Endothelial cell of umbilical vein (primary cell): Measurements from ENCODE around the gene CCNF. TPM values are rescaled to one million over a fixed set of nuclear protein-coding genes. Genes with fewer than 3 reads are reported as not detected.

ENCODE experiments used
- BruUV-seq: library from RNA; stranded (reverse); fragments of 400-500 nt; replicated peaks from 2 replicates; lab custom pipeline; 2021; lab: Mats Ljungman, UMichigan
- CTCF ChIA-PET: fragments of 300-600, 350-600 bp; sonication (Branson Sonifier 250); formaldehyde crosslinking; loops from one replicate; lab custom pipeline; 2021; ENCODE audit warnings: antibody characterized with exemption, inconsistent platforms; lab: Charles Lee
- POLR2A ChIA-PET: fragments of 300-600, 350-600 bp; sonication (Branson Sonifier 250); formaldehyde crosslinking; loops from one replicate; lab custom pipeline; 2021; ENCODE audit warnings: antibody characterized with exemption, inconsistent platforms; lab: Charles Lee
- DNase-seq: peaks from one replicate; pipeline ENCODE4 v3.0.0-alpha.2; 2011; ENCODE audit warnings: low read depth, low spot score
- FAIRE-seq: peaks from 2 replicates; lab custom pipeline; 2011; peaks lifted over from hg19 to GRCh38; lab: Jason Lieb, UNC
- H2AFZ ChIP-seq: 2 replicates; pipeline ENCODE4 v1.6.0; 2012; ENCODE audit warnings: low read depth, low read length, control low read depth, inconsistent platforms
- H3K27ac ChIP-seq: 2 replicates; pipeline ENCODE4 v1.5.1; 2011; ENCODE audit warnings: low read depth, mild to moderate bottlenecking, control low read depth, low read length, moderate library complexity; ENCODE audit not compliant: insufficient read depth
- H3K27me3 ChIP-seq, 2 experiments: 2 replicates each; pipeline versions ENCODE4 v1.6.0 to v1.6.1; 2011; ENCODE audit warnings: low read length in 2 of 2, mixed read lengths in 1 of 2; ENCODE audit not compliant: control insufficient read depth in 2 of 2, insufficient read depth in 2 of 2
- H3K36me3 ChIP-seq, 2 experiments: 2 replicates in 1 of 2; 3 replicates in 1 of 2; pipeline ENCODE4 v1.5.1; 2011; ENCODE audit warnings: low read length in 2 of 2, mild to moderate bottlenecking in 1 of 2, moderate library complexity in 1 of 2; ENCODE audit not compliant: control insufficient read depth in 2 of 2, insufficient read depth in 2 of 2; ENCODE audit errors: extremely low read depth in 1 of 2
- H3K4me1 ChIP-seq: 3 replicates; pipeline ENCODE4 v1.5.1; 2011; ENCODE audit warnings: mild to moderate bottlenecking, low read length; ENCODE audit not compliant: control insufficient read depth, insufficient read depth; ENCODE audit errors: extremely low read depth
- H3K4me2 ChIP-seq: 2 replicates; pipeline ENCODE4 v1.6.1; 2011; ENCODE audit warnings: low read length, control low read depth, mixed read lengths; ENCODE audit not compliant: insufficient read depth
- H3K4me3 ChIP-seq, 3 experiments: fragments of 200-600 bp in 1 of 3; sonication (generic), shearing (Covaris generic) in 1 of 3; replicated peaks in 1 of 3; 2 replicates each; pipeline ENCODE4 v1.5.1; 2011 to 2016; ENCODE audit warnings: control low read depth in 3 of 3, low read length in 3 of 3, mild to moderate bottlenecking in 2 of 3, inconsistent platforms in 1 of 3, low read depth in 1 of 3, moderate library complexity in 1 of 3; ENCODE audit not compliant: insufficient read depth in 1 of 3
- H3K79me2 ChIP-seq: 2 replicates; pipeline ENCODE4 v1.6.0; 2012; ENCODE audit warnings: low read length, inconsistent platforms; ENCODE audit not compliant: control insufficient read depth, insufficient read depth
- H3K9ac ChIP-seq: replicated peaks from 2 replicates; pipeline ENCODE3; 2011; ENCODE audit warnings: low read length, control low read depth; ENCODE audit not compliant: insufficient read depth; ENCODE audit errors: extremely low read depth
- H3K9me1 ChIP-seq: replicated peaks from 3 replicates; pipeline ENCODE4 v1.6.0; 2011; ENCODE audit warnings: mild to moderate bottlenecking, low read length; ENCODE audit not compliant: control insufficient read depth, insufficient read depth; ENCODE audit errors: extremely low read depth
- H3K9me3 ChIP-seq: replicated peaks from 2 replicates; pipeline ENCODE4 v1.5.1; 2012; ENCODE audit warnings: low read length, inconsistent platforms; ENCODE audit not compliant: control insufficient read depth, insufficient read depth
- H4K20me1 ChIP-seq: replicated peaks from 2 replicates; pipeline ENCODE3; 2011; ENCODE audit warnings: mild to moderate bottlenecking, low read length; ENCODE audit not compliant: control insufficient read depth, insufficient read depth; ENCODE audit errors: extremely low read depth
- EZH2 ChIP-seq: IDR thresholded peaks from 2 replicates; pipeline ENCODE4 v1.6.1; 2012; ENCODE audit warnings: borderline replicate concordance, low read depth, mild to moderate bottlenecking, moderate library complexity, low read length, inconsistent platforms; ENCODE audit not compliant: severe bottlenecking
- FOS ChIP-seq: IDR thresholded peaks from 2 replicates; pipeline ENCODE4 v1.6.1; 2011; ENCODE audit warnings: mild to moderate bottlenecking, low read length, moderate library complexity, borderline replicate concordance; ENCODE audit not compliant: insufficient read depth
- GATA2 ChIP-seq: IDR thresholded peaks from 2 replicates; pipeline ENCODE4 v1.7.0; 2011; ENCODE audit warnings: low read depth, mild to moderate bottlenecking, moderate library complexity, mixed read lengths, low read length; ENCODE audit not compliant: insufficient read length, insufficient read depth
- JUN ChIP-seq: IDR thresholded peaks from 2 replicates; pipeline ENCODE4 v1.6.1; 2011; ENCODE audit warnings: borderline replicate concordance, low read depth; ENCODE audit not compliant: insufficient read length, insufficient read depth
- MYC ChIP-seq: IDR thresholded peaks from one replicate; pipeline ENCODE4 v1.6.1; 2011; ENCODE audit warnings: mild to moderate bottlenecking, low read depth, low read length
- POLR2A ChIP-seq: IDR thresholded peaks from 2 replicates; pipeline ENCODE4 v1.6.1; 2012; ENCODE audit warnings: low read depth, mild to moderate bottlenecking, control low read depth, low read length
- POLR2AphosphoS5 ChIP-seq: IDR thresholded peaks from 2 replicates; pipeline ENCODE4 v1.6.1; 2012; ENCODE audit warnings: low read depth, mild to moderate bottlenecking, control low read depth, low read length, moderate library complexity; ENCODE audit not compliant: insufficient read depth
- dilution Hi-C: fragments of 300-500 bp; cut with MboI; formaldehyde crosslinking; loops from one replicate; pipeline ENCODE4 v1.15.0; 2019; ENCODE audit warnings: low sequenced_read_pairs; ENCODE audit not compliant: extremely low pct_ligation_motif_present
- intact Hi-C: fragments of 100-400 bp; cut with micrococcal nuclease; formaldehyde crosslinking; loops from one replicate; pipeline ENCODE4 v1.10.0; 2022
- polyA plus RNA-seq, 4 experiments: library from polyadenylated mRNA; depleted of rRNA in 3 of 4; stranded (reverse) in 3 of 4; unstranded in 1 of 4; fragments of >200 nt; gene quantifications; 2 replicates each; pipeline versions ENCODE4 v1.2.1 to v1.2.3, GENCODE V29; 2011 to 2012; ENCODE audit warnings: missing spikeins in 1 of 4
- total RNA-seq: library from RNA; stranded (reverse); gene quantifications from 2 replicates; pipeline ENCODE4 v1.2.3, GENCODE V29; 2021
- TF ChIP-seq, protein P1 (sequence below): IDR thresholded peaks from 2 replicates; pipeline ENCODE4 v1.6.1; 2011; ENCODE audit not compliant: insufficient read depth, insufficient read length
- TF ChIP-seq, protein P2 (sequence below), 2 donors: IDR thresholded peaks; 1 replicate in 1 of 2; 2 replicates in 1 of 2; pipeline ENCODE4 v1.5.1; 2011; ENCODE audit warnings: low read length in 2 of 2, mild to moderate bottlenecking in 2 of 2, moderate library complexity in 2 of 2, control low read depth in 1 of 2, inconsistent platforms in 1 of 2, low read depth in 1 of 2; ENCODE audit not compliant: insufficient read depth in 1 of 2; ENCODE audit errors: extremely low read depth in 1 of 2

The CCNF gene
- total and polyA plus RNA-seq, 2 donors (not counting 3 experiments of a cell fraction or from before 2014, with no cell fraction given): 13.9 to 48.9 TPM

DNA sequence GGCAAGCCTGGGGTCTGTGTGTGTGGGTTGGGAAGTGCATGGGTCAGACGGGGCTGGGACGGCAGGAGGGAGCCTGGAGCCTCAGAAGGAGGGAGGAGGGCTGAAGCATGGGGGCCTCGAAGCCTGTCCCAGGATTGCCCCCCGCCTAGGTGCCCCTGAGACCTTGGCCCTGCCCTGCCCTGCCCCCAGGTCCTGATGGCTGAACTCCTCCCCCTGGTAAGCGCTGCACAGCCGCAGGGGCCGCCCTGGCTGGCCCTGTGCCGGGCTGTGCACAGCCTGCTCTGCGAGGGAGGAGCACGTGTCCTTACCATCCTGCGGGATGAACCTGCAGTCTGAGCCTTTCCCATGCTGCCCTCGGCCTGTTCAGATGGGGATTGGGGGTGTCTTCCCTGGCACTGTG, 35.1 kb downstream of the CCNF start:
- DNase-seq (no peak), FAIRE-seq (no peak)
- POLR2A ChIA-PET: no interaction called here
- H3K9ac ChIP-seq: no peak overlapping the region
- dilution Hi-C loops: no loop called here
- H4K20me1 ChIP-seq: no peaks in the 10 kb centered on the region
- H3K9me3 ChIP-seq: no peaks in the 10 kb centered on the region
- peaks cover 15% of the 10 kb centered on the region for H3K4me1 ChIP-seq
- H3K27ac ChIP-seq: no peak overlapping the region
- H3K4me2 ChIP-seq: no peak overlapping the region
- H2AFZ ChIP-seq: no peak overlapping the region
- no TSS peak for BruUV-seq
- no peak overlapping the region for H3K4me3 ChIP-seq
- H3K36me3 ChIP-seq: no peaks in the 10 kb centered on the region
- intact Hi-C loops: no loop called here
- peaks cover 0 to 3% of the 10 kb centered on the region in 2 experiments for H3K27me3 ChIP-seq
- CTCF ChIA-PET: no interaction called here
- TF ChIP-seq, protein P1, sequence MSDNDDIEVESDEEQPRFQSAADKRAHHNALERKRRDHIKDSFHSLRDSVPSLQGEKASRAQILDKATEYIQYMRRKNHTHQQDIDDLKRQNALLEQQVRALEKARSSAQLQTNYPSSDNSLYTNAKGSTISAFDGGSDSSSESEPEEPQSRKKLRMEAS: no peak
- no peak for TF ChIP-seq MYC
- no peak for TF ChIP-seq EZH2
- TF ChIP-seq GATA2: no peak
- TF ChIP-seq, protein P2, sequence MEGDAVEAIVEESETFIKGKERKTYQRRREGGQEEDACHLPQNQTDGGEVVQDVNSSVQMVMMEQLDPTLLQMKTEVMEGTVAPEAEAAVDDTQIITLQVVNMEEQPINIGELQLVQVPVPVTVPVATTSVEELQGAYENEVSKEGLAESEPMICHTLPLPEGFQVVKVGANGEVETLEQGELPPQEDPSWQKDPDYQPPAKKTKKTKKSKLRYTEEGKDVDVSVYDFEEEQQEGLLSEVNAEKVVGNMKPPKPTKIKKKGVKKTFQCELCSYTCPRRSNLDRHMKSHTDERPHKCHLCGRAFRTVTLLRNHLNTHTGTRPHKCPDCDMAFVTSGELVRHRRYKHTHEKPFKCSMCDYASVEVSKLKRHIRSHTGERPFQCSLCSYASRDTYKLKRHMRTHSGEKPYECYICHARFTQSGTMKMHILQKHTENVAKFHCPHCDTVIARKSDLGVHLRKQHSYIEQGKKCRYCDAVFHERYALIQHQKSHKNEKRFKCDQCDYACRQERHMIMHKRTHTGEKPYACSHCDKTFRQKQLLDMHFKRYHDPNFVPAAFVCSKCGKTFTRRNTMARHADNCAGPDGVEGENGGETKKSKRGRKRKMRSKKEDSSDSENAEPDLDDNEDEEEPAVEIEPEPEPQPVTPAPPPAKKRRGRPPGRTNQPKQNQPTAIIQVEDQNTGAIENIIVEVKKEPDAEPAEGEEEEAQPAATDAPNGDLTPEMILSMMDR (IDR thresholded peaks at IDR 0.05; ENCODE audit: extremely low read depth in 1 of 2, insufficient read depth in 1 of 2, low read depth in 1 of 2, low read length in 2 of 2): no peak
- TF ChIP-seq FOS: no peak
- TF ChIP-seq POLR2A: no peak
- no peak for TF ChIP-seq POLR2AphosphoS5
- TF ChIP-seq JUN: no peak
- H3K79me2 ChIP-seq: no peaks in the 10 kb centered on the region
- no peaks in the 10 kb centered on the region for H3K9me1 ChIP-seq
